ENCODE data around the gene GPNMB. TPM values are rescaled to one million over a fixed set of nuclear protein-coding genes. Genes with fewer than 3 reads are reported as not detected.

GPNMB gene
- total RNA-seq, 4 donors from 2014 or later = 8.0 to 36.5 (median 27.1) TPM

GRCh38 chr7:23275912-23276311, 29.3 kb downstream of the GPNMB start:
- in situ Hi-C loops (cut with MboI; ENCODE audit: low pct_ligation_motif_present in 1 of 4, low pct_unique_long_range_greater_than_20kb in 1 of 4, low sequenced_read_pairs in 3 of 4) (loop anchor here in 1 of 4 donors (10.0 kb wide), 1 partner anchor 171 kb away; the partner anchor contains the start of gene KLHL7), intact Hi-C loops (cut with DNase I; ENCODE audit: low total_unique reads) (loop anchor here (1.0 kb wide), 1 partner anchor 46 kb away; no protein-coding TSS in a partner anchor)
- peaks cover 8% of the 10 kb centered on the region for H3K27me3 ChIP-seq
- peaks cover 0 to 8% (median 3%) of the 10 kb centered on the region in 4 donors for H3K4me1 ChIP-seq
- no peak for TF ChIP-seq CTCF (IDR thresholded peaks at IDR 0.05)
- TF ChIP-seq EP300 (IDR thresholded peaks at IDR 0.05; ENCODE audit: low read depth) = no peak
- no peak for TF ChIP-seq POLR2AphosphoS5 (IDR thresholded peaks at IDR 0.05)
- no peak overlapping the region for H3K4me3 ChIP-seq
- no peaks in the 10 kb centered on the region for H3K9me3 ChIP-seq
- no peaks in the 10 kb centered on the region for H3K36me3 ChIP-seq
- no peak for DNase-seq
- no peak overlapping the region for H3K27ac ChIP-seq
- WGBS, 2 donors (ENCODE audit: low coverage in 1 of 2) = 65 to 74% methylated on average over 5 of the region's 5 CpGs

- Histone ChIP-seq H3K27me3 (peaks cover 8% of the 10 kb centered on the region), H3K27ac (no peak overlapping the region), H3K4me1 (peaks cover 0 to 8% (median 3%) of the 10 kb centered on the region in 4 donors), H3K9me3 (no peaks in the 10 kb centered on the region), H3K36me3 (no peaks in the 10 kb centered on the region), H3K4me3 (no peak overlapping the region)
- WGBS, 2 donors (ENCODE audit: low coverage in 1 of 2) = 67 to 71% methylated on average over 2 to 5 of the region's 5 CpGs
- DNase-seq = no peak
- TF ChIP-seq POLR2AphosphoS5 (IDR thresholded peaks at IDR 0.05) (no peak), EP300 (IDR thresholded peaks at IDR 0.05; ENCODE audit: low read depth) (no peak), CTCF (IDR thresholded peaks at IDR 0.05) (no peak), POLR2A (IDR thresholded peaks at IDR 0.05) (no peak)
- in situ Hi-C loops (cut with MboI; ENCODE audit: low pct_ligation_motif_present in 1 of 4, low pct_unique_long_range_greater_than_20kb in 1 of 4, low sequenced_read_pairs in 3 of 4) (loop anchor here in 1 of 4 donors (10.0 kb wide), 1 partner anchor 172 kb away; the partner anchor contains the start of gene KLHL7), intact Hi-C loops (cut with DNase I; ENCODE audit: low total_unique reads) (no loop called here)
These were observed 29.8 kb downstream of the GPNMB start for GRCh38 chr7:23276376-23276775.

GRCh38 chr7:23276947-23277346, 30.4 kb downstream of the GPNMB start:
- 82% methylated on average over 3 of the region's 3 CpGs; no CpG with 5 or more reads in 1 of the 2 donors for WGBS, 2 donors (ENCODE audit: low coverage in 1 of 2)
- peaks cover 3% of the 10 kb centered on the region for H3K27me3 ChIP-seq
- H3K4me1 ChIP-seq = peaks cover 0 to 8% (median 3%) of the 10 kb centered on the region in 4 donors
- no peak for DNase-seq
- no peak overlapping the region for H3K27ac ChIP-seq
- intact Hi-C loops (cut with DNase I; ENCODE audit: low total_unique reads) = no loop called here
- in situ Hi-C loops (cut with MboI; ENCODE audit: low pct_ligation_motif_present in 1 of 4, low pct_unique_long_range_greater_than_20kb in 1 of 4, low sequenced_read_pairs in 3 of 4) = loop anchor here in 1 of 4 donors (10.0 kb wide), 1 partner anchor 172 kb away; the partner anchor contains the start of gene KLHL7
- no peak overlapping the region for H3K4me3 ChIP-seq
- no peaks in the 10 kb centered on the region for H3K36me3 ChIP-seq
- no peaks in the 10 kb centered on the region for H3K9me3 ChIP-seq
- TF ChIP-seq EP300 (IDR thresholded peaks at IDR 0.05; ENCODE audit: low read depth) (no peak), POLR2A (IDR thresholded peaks at IDR 0.05) (no peak), CTCF (IDR thresholded peaks at IDR 0.05) (no peak), POLR2AphosphoS5 (IDR thresholded peaks at IDR 0.05) (no peak)

GRCh38 chr7:23277359-23277989, 30.9 kb downstream of the GPNMB start:
- Histone ChIP-seq H3K4me3 (no peak overlapping the region), H3K27ac (no peak overlapping the region), H3K9me3 (no peaks in the 10 kb centered on the region), H3K36me3 (no peaks in the 10 kb centered on the region), H3K4me1 (peaks cover 0 to 8% (median 3%) of the 10 kb centered on the region in 4 donors), H3K27me3 (no peaks in the 10 kb centered on the region)
- DNase-seq = no peak
- WGBS, 2 donors (ENCODE audit: low coverage in 1 of 2) = 34 to 37% methylated on average over 5 to 6 of the region's 6 CpGs
- intact Hi-C loops (cut with DNase I; ENCODE audit: low total_unique reads) = no loop called here
- no peak for TF ChIP-seq POLR2AphosphoS5 (IDR thresholded peaks at IDR 0.05)
- peak; percentile 48 to 71 (median 63) for TF ChIP-seq CTCF (IDR thresholded peaks at IDR 0.05)
- no peak for TF ChIP-seq EP300 (IDR thresholded peaks at IDR 0.05; ENCODE audit: low read depth)
- in situ Hi-C loops (cut with MboI; ENCODE audit: low pct_ligation_motif_present in 1 of 4, low pct_unique_long_range_greater_than_20kb in 1 of 4, low sequenced_read_pairs in 3 of 4) = loop anchor here in 1 of 4 donors (10.0 kb wide), 1 partner anchor 173 kb away; the partner anchor contains the start of gene KLHL7
